NCI-H1694 (cell line): ENCODE measurements around the gene PSEN2.

Experiments
- DNase-seq: peaks from one replicate; lab custom pipeline; 2025; lab: John Stamatoyannopoulos, UW

Gene PSEN2

DNA sequence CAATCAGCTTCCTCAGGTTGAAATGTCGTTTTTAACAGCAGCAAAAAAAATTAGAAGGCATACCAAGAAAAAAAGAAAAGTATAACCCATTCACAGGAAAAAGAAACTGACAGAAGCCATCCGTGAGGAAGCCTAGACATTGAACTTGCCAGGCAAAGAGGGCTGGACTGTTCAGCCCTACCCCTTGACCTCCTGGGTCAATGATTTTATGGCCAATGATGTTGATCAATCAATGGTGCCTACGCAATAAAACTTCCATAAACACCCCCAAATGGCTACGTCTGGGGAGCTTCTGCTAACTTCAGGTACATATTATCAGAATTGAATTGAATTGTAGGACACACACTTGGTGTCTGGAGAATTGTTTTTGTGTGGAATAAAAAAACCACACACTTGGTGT, 4.8 kb upstream of the PSEN2 start:
- DNase-seq, result no peak

DNA sequence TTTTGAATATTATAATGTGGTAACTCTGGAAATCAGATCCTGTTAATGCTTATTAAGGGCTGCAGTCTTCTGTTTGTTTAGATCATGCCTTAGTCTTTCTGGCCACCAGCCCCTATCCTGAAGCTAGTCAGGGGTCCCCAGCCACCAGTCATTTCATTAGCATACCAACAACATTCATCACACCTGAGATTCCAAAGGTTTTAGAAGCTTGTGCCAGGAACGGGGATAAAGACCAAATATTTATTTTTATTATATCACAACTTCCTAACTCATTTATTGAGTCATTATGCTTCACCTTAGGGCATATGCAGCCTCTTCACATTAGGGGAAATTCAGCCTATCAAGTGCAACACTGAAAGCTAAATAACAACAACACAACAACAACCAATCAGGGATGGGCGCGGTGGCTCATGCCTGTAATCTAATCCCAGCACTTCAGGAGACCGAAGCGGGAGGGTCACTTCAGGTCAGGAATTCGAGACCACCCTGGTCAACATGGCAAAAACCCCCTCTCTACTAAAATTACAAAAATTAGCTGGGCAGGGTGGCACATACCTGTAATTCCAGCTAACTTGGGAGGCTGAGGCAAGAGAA, 2.9 kb upstream of the PSEN2 start:
- no peak for DNase-seq

DNA sequence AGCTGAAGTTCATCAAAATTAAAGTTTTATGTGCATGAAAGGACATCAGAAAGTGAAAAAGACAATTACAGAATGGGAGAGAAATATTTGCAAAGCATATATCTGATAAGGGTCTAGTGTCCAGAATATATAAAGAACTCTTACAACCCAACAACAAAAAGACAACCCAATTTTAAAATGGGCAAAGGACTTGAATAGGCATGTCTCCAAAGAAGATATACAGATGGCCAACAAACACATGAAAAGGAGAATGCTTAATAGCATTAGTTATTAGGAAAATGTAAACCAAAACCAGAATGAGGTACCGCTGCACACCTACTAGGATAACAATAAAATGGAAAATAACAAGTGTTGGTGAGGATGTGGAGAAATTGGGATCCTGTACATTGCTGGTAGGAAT, 1.7 kb upstream of the PSEN2 start:
- DNase-seq, result no peak

GRCh38 chr1:226870026-226870400, 403 bp upstream of the PSEN2 start:
- no peak for DNase-seq

- DNase-seq, result no peak
Measured at GRCh38 chr1:226871636-226872327, 1.4 kb downstream of the PSEN2 start.

DNA sequence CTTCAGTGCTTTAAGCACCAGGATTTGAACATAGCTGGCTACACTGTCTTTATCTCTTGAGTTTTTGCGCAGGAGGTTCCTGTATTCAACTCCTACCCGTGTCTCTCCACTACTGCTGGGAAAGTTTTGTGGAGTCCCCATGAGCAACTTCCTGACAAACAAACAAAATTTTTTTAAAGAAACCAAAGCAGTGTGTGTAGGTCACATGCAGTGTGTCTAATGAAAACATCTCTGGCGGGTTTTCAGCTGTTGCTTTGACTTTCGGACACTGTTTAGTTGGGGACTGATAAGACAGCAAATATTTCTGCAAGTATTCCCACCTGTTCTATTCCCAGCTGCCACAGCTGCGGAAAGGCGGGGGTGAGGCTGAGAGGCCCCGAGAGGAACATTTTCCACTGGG, 2.0 kb downstream of the PSEN2 start:
- no peak for DNase-seq

GRCh38 chr1:226873771-226874578, 3.6 kb downstream of the PSEN2 start:
- no peak for DNase-seq

DNA sequence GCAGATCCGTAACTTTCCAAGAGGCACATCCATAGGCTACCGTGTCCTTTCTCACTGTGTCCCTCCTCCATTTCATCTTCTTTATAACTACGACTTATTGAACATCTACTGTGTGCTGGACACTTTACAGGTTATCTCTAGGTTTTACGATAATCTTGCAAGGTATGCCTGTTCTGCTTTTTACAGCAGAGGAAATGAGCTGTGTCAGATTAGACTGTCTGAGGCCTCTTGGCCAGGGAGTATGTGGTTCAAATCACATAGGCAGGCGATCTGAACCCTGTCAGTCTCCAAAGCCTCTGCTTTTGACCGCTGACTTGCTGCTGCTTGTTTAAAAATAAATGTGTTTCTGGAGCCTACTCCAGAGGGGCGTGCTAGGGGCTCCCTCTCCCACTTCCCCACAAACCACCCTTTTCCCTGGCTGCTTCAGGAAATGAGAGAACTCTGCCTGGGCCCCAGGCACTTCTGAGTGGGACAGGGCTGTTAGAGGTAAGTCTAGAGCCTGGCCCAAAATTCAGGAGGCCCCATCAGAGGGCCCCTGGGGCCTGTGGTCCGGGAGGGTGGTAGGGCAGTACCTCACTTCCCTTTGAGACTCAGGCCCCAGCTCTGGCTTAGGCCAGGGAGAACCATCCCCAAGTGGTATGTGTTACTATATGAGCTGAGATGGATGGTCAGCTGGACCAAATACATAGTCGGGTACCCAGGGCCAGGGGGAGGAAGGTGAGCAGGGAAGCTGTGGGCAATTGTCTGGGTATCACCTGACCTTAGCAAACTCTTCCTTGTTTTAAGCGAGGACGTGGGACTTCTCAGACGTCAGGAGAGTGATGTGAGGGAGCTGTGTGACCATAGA, 4.4 kb downstream of the PSEN2 start:
- DNase-seq, result no peak

DNA sequence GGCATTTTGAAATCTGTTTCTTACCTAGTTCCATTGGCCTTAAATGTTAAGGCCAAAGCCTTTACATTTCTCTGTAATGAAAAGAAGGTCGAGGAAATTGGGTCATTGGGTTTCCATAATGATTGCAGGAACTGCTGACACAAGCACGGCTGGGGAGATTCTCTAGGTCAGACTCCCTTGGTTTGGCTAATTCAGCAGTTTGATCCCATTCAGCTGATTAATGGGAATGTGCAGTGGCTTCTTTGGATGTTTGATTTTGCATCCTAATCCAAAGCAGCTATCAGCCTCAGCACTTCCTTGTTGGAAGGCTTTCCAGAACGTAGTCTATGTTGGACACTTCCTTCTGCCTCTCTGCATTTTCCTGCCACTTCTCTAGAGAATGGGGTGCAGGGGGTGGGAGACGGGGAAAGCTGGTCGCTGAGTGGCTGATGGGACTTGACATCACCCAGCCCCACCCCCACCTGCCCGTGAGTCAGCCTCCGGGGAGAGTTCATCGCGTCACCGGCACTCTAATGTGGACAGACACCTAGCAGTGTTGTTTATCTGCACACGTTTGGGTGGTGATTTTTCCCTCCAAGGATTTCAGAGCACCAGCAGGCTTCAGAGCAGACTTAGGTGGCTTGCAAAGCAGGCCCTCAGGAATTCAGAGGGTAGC, 5.4 kb downstream of the PSEN2 start:
- no peak for DNase-seq

GRCh38 chr1:226877669-226878068, 7.3 kb downstream of the PSEN2 start:
- no peak for DNase-seq

- DNase-seq, result no peak
Measured at GRCh38 chr1:226880372-226881287, 10.2 kb downstream of the PSEN2 start.

- no peak for DNase-seq
Measured at GRCh38 chr1:226881515-226882185, 11.2 kb downstream of the PSEN2 start.

- no peak for DNase-seq
Measured at GRCh38 chr1:226882187-226882586, 11.8 kb downstream of the PSEN2 start.

DNA sequence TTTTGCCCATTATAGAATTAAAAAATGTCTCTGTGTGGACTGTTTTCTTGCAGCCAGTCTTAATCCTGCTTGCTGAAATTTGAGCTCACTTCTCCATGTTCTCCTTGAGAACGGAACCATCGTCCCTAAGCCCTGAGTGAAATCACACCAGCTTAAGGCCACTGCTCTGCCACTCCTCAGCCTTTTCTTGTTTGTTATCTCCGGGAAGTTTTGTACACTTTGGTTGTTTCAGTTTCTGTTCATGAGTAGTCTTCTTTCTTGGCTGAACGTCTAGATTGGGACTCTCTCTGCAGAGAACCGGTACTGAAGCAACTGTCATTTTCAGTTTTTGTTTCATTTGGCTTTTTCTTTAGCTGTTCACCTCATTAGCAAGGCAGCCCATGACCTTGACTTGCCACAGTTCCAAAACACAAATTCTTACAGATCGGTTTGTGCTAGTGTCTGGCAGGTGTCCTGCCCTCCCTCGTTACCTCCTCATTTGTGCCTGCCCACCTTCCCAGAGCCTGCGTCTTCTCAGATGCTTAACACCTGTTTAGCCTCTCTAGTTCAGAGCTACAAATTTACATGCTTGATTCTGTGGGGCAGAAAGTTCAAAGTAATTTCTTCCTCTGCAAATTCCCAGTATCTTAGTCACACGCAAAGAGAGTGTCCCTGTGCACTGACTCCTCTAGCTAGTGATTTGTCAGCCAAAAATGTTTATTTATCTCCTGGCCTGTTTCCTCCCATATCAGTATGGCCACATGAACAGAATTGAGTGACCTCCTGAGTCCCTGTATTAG, 12.4 kb downstream of the PSEN2 start:
- no peak for DNase-seq

DNA sequence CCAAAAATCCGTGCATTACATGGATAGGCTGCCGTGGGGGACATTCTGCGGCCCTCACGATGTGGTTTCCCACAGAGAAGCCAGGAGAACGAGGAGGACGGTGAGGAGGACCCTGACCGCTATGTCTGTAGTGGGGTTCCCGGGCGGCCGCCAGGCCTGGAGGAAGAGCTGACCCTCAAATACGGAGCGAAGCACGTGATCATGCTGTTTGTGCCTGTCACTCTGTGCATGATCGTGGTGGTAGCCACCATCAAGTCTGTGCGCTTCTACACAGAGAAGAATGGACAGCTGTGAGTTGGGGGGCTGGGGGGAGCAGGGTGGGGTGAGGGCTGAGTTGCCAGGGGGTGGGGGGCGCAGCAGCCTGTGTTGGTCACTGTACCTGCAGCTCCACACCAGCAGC, 13.2 kb downstream of the PSEN2 start:
- no peak for DNase-seq

DNA sequence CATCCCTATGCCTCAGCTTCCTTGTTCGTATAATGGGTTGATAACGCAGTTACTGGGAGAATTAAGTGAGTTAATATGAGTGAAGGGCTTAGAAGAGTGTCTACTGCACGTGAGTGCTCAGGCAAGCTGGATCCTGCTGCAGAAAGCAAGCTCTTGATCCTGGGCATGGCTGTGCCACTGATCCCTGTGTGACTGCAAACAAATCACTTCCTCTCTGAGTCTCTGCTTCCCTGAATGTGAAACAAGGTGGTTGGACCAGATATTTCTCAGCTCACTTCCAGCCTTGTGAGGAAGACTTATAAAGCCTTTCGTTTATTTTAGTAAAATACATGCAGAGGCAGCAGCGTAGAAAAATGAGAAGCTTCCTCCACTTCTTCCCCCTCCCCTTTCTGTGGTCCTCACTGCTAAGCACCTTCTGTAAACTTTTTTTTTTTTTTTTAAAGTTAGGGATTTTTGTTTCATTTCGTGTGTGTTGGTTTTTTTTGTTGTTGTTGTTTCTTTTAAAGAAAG, 13.8 kb downstream of the PSEN2 start:
- DNase-seq, result no peak

- no peak for DNase-seq
Measured at GRCh38 chr1:226884966-226885820, 14.8 kb downstream of the PSEN2 start.
